Keratinocyte (primary cell): ENCODE measurements around the gene MAML1. TPM values are rescaled to one million over a fixed set of nuclear protein-coding genes. Genes with fewer than 3 reads are reported as not detected.

Source experiments
- DNase-seq: peaks from one replicate; pipeline ENCODE4 v3.0.0-alpha.2; 2011; ENCODE audit warnings: low read depth, missing footprints, low spot score
- FAIRE-seq: peaks from 2 replicates; lab custom pipeline; 2011; peaks lifted over from hg19 to GRCh38; lab: Jason Lieb, UNC
- H2AFZ ChIP-seq: 2 replicates; pipeline ENCODE4 v1.6.0; 2012; ENCODE audit warnings: low read length, control low read depth, inconsistent platforms; ENCODE audit not compliant: control insufficient read depth
- H3K27ac ChIP-seq: 2 replicates; pipeline ENCODE4 v1.5.1; 2011; ENCODE audit warnings: low read length; ENCODE audit not compliant: control insufficient read depth, insufficient read depth
- H3K27me3 ChIP-seq: 3 replicates; pipeline ENCODE4 v1.6.0; 2011; ENCODE audit warnings: low read length; ENCODE audit not compliant: control insufficient read depth, insufficient read depth; ENCODE audit errors: extremely low read depth
- H3K36me3 ChIP-seq, 2 experiments: 2 replicates in 1 of 2; 3 replicates in 1 of 2; pipeline ENCODE4 v1.5.1; 2011; ENCODE audit warnings: low read length in 2 of 2, mild to moderate bottlenecking in 1 of 2; ENCODE audit not compliant: control insufficient read depth in 2 of 2, insufficient read depth in 2 of 2; ENCODE audit errors: extremely low read depth in 1 of 2
- H3K4me1 ChIP-seq: 3 replicates; pipeline ENCODE4 v1.5.1; 2011; ENCODE audit warnings: low read length; ENCODE audit not compliant: control insufficient read depth, insufficient read depth; ENCODE audit errors: extremely low read depth
- H3K4me2 ChIP-seq: 3 replicates; pipeline ENCODE4 v1.6.0; 2011; ENCODE audit warnings: low read depth, low read length; ENCODE audit not compliant: control insufficient read depth, insufficient read depth; ENCODE audit errors: extremely low read depth
- H3K4me3 ChIP-seq, 3 experiments: fragments of 200-600 bp in 1 of 3; sonication (generic) in 1 of 3; 2 replicates in 2 of 3; 3 replicates in 1 of 3; pipeline ENCODE4 v1.5.1; 2011 to 2016; ENCODE audit warnings: low read length in 3 of 3, mild to moderate bottlenecking in 3 of 3, control low read depth in 2 of 3, inconsistent platforms in 1 of 3, low read depth in 1 of 3, mixed read lengths in 1 of 3, mixed run types in 1 of 3, moderate library complexity in 1 of 3; ENCODE audit not compliant: control insufficient read depth in 2 of 3, insufficient read depth in 2 of 3; ENCODE audit errors: extremely low read depth in 1 of 3
- H3K79me2 ChIP-seq: 2 replicates; pipeline ENCODE4 v1.6.0; 2012; ENCODE audit warnings: low read length; ENCODE audit not compliant: control insufficient read depth, insufficient read depth
- H3K9ac ChIP-seq: 3 replicates; pipeline ENCODE4 v1.6.0; 2011; ENCODE audit warnings: low read length; ENCODE audit not compliant: control insufficient read depth, insufficient read depth; ENCODE audit errors: extremely low read depth
- H3K9me1 ChIP-seq: 3 replicates; pipeline ENCODE4 v1.6.0; 2011; ENCODE audit warnings: low read length; ENCODE audit not compliant: control insufficient read depth, insufficient read depth; ENCODE audit errors: extremely low read depth
- H3K9me3 ChIP-seq: 2 replicates; pipeline ENCODE4 v1.5.1; 2012; ENCODE audit warnings: low read depth, low read length; ENCODE audit not compliant: control insufficient read depth
- H4K20me1 ChIP-seq: 3 replicates; pipeline ENCODE4 v1.6.0; 2011; ENCODE audit warnings: low read length; ENCODE audit not compliant: control insufficient read depth, insufficient read depth; ENCODE audit errors: extremely low read depth
- CTCF ChIP-seq, 3 experiments: IDR thresholded peaks in 1 of 3; conservative IDR thresholded peaks in 1 of 3; optimal IDR thresholded peaks in 1 of 3; 2 replicates in 2 of 3; 3 replicates in 1 of 3; pipeline versions ENCODE3 to v1.5.1; 2011; ENCODE audit warnings: low read length in 3 of 3, mild to moderate bottlenecking in 3 of 3, moderate library complexity in 2 of 3, control low read depth in 1 of 3, inconsistent platforms in 1 of 3; ENCODE audit not compliant: insufficient read depth in 2 of 3; ENCODE audit errors: extremely low read depth in 1 of 3
- EZH2 ChIP-seq: IDR thresholded peaks from one replicate; pipeline ENCODE4 v1.6.1; 2012; ENCODE audit warnings: inconsistent platforms, mild to moderate bottlenecking, low read length, moderate library complexity
- dilution Hi-C: fragments of 300-500 bp; cut with MboI; formaldehyde crosslinking; loops from one replicate; pipeline ENCODE4 v1.7.0; 2020; ENCODE audit warnings: low sequenced_read_pairs; ENCODE audit not compliant: extremely low pct_ligation_motif_present
- polyA plus RNA-seq, 5 experiments: library from polyadenylated mRNA; depleted of rRNA in 3 of 5; stranded (reverse) in 3 of 5; stranded (forward) in 1 of 5; unstranded in 1 of 5; fragments of >200 nt; gene quantifications; 1 replicate in 1 of 5; 2 replicates in 3 of 5; 3 replicates in 1 of 5; pipeline versions ENCODE4 v1.2.1 to v1.2.3, GENCODE V29; 2011 to 2012; ENCODE audit warnings: missing spikeins in 2 of 5, low read depth in 1 of 5, low replicate concordance in 1 of 5

Gene MAML1
- polyA plus RNA-seq, 1 donor (not counting 4 experiments of a cell fraction or from before 2014, with no cell fraction given) = 4.9 TPM

DNA sequence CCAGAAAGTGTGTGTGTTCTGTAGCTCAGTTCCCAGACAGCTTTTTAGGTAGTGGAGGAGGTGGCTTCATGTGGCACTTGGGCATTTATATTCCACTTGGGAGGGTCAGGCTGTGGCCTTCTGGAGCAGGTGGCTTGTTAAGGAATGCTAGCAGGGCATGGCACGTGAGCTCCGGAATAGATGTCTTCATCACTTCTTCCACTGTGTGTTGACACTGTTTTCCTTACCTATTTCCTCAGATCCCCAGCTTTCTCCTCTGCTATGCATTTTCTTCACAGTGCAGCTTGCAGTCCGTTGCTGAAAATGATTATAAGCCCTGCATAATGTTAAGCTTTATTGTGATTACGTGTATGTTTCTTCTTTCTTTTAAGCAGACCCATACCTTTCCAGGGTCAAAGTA lies 3.3 kb upstream of the MAML1 start:
- Histone ChIP-seq H3K27me3 (no peaks in the 10 kb centered on the region), H3K27ac (no peak overlapping the region), H3K36me3 (peaks cover 20 to 32% of the 10 kb centered on the region in 2 experiments), H3K9me3 (no peaks in the 10 kb centered on the region), H4K20me1 (no peaks in the 10 kb centered on the region), H3K4me1 (peaks cover 14% of the 10 kb centered on the region), H3K9ac (no peak overlapping the region), H3K4me2 (no peak overlapping the region), H2AFZ (no peak overlapping the region), H3K4me3 (no peak overlapping the region), H3K9me1 (no peaks in the 10 kb centered on the region), H3K79me2 (peaks cover 17% of the 10 kb centered on the region)
- FAIRE-seq (no peak), DNase-seq (no peak)
- no peak for TF ChIP-seq EZH2
- no peak for TF ChIP-seq CTCF (optimal IDR thresholded peaks at IDR 0.05 in 1 of 3, IDR thresholded peaks at IDR 0.05 in 1 of 3, conservative IDR thresholded peaks at IDR 0.05 in 1 of 3; ENCODE audit: extremely low read depth in 1 of 3, insufficient read depth in 2 of 3, low read length in 3 of 3)
- dilution Hi-C loops = loop anchor here (25.0 kb wide), 1 partner anchor 108 kb away; no protein-coding TSS in a partner anchor

- no peaks in the 10 kb centered on the region for H3K9me3 ChIP-seq
- no peaks in the 10 kb centered on the region for H3K9me1 ChIP-seq
- H3K4me3 ChIP-seq = no peak overlapping the region
- H3K36me3 ChIP-seq = peaks cover 16 to 28% of the 10 kb centered on the region in 2 experiments
- no peaks in the 10 kb centered on the region for H4K20me1 ChIP-seq
- H3K4me2 ChIP-seq = no peak overlapping the region
- no peak overlapping the region for H3K9ac ChIP-seq
- peaks cover 15% of the 10 kb centered on the region for H3K4me1 ChIP-seq
- TF ChIP-seq EZH2 (no peak), CTCF (optimal IDR thresholded peaks at IDR 0.05 in 1 of 3, IDR thresholded peaks at IDR 0.05 in 1 of 3, conservative IDR thresholded peaks at IDR 0.05 in 1 of 3; ENCODE audit: extremely low read depth in 1 of 3, insufficient read depth in 2 of 3, low read length in 3 of 3) (no peak)
- peaks cover 19% of the 10 kb centered on the region for H3K79me2 ChIP-seq
- DNase-seq = no peak
- dilution Hi-C loops = loop anchor here (25.0 kb wide), 1 partner anchor 108 kb away; no protein-coding TSS in a partner anchor
- no peak overlapping the region for H2AFZ ChIP-seq
- no peak overlapping the region for H3K27ac ChIP-seq
- H3K27me3 ChIP-seq = no peaks in the 10 kb centered on the region
- no peak for FAIRE-seq
Measured at GRCh38 chr5:179729727-179730126, 2.9 kb upstream of the MAML1 start.
